GM23338 (cell line): ENCODE measurements around the gene IRF2. TPM values are rescaled to one million over a fixed set of nuclear protein-coding genes. Genes with fewer than 3 reads are reported as not detected.

Experiments
- ATAC-seq: fragments of 200-7000 bp; cut with Tn5 transposase; 3 replicates; pipeline ENCODE4 v1.9.1; 2020
- DNase-seq: peaks from one replicate; pipeline ENCODE4 v3.0.0-alpha.2; 2015; ENCODE audit warnings: low spot score
- H2AFZ ChIP-seq: fragments of 200-600 bp; sonication (generic); 2 replicates; pipeline ENCODE4 v1.8.0; 2016; ENCODE audit warnings: antibody characterized with exemption, mild to moderate bottlenecking, moderate library complexity
- H3F3A ChIP-seq: fragments of 200-600 bp; sonication (generic); replicated peaks from 2 replicates; pipeline ENCODE4 v1.8.0; 2017; ENCODE audit warnings: antibody characterized with exemption, mixed run types, low read depth
- H3K27ac ChIP-seq: fragments of 200-600 bp; sonication (generic); 2 replicates; pipeline ENCODE4 v1.6.1; 2016; ENCODE audit warnings: low read depth
- H3K27me3 ChIP-seq: fragments of 200-600 bp; sonication (generic); 2 replicates; pipeline ENCODE4 v1.8.0; 2016; ENCODE audit warnings: mild to moderate bottlenecking, mixed run types, moderate library complexity; ENCODE audit not compliant: insufficient read depth
- H3K36me3 ChIP-seq: fragments of 200-600 bp; sonication (generic); 2 replicates; pipeline ENCODE4 v1.8.0; 2016; ENCODE audit warnings: mild to moderate bottlenecking; ENCODE audit not compliant: insufficient read depth
- H3K4me1 ChIP-seq: fragments of 200-600 bp; sonication (generic); 2 replicates; pipeline ENCODE4 v1.8.0; 2016; ENCODE audit warnings: mild to moderate bottlenecking, moderate library complexity; ENCODE audit not compliant: insufficient read depth
- H3K4me2 ChIP-seq: fragments of 200-600 bp; sonication (generic); 2 replicates; pipeline ENCODE4 v1.7.1; 2017; ENCODE audit warnings: mixed run types
- H3K4me3 ChIP-seq: fragments of 200-600 bp; sonication (generic); 2 replicates; pipeline ENCODE4 v1.6.1; 2016; ENCODE audit warnings: mixed run types
- H3K79me2 ChIP-seq: fragments of 200-600 bp; sonication (generic); replicated peaks from 2 replicates; pipeline ENCODE4 v1.8.0; 2017; ENCODE audit warnings: mild to moderate bottlenecking; ENCODE audit not compliant: insufficient read depth
- H3K9me2 ChIP-seq: fragments of 200-600 bp; sonication (generic); 2 replicates; pipeline ENCODE4 v1.8.0; 2017; ENCODE audit not compliant: insufficient read depth
- H4K20me1 ChIP-seq: fragments of 200-600 bp; sonication (generic); replicated peaks from 2 replicates; pipeline ENCODE4 v1.8.0; 2017; ENCODE audit warnings: mild to moderate bottlenecking; ENCODE audit not compliant: insufficient read depth
- H3K27ac Mint-ChIP-seq: 2 replicates; pipeline ENCODE4 v1.8.0; 2020; ENCODE audit warnings: inconsistent platforms, mild to moderate bottlenecking, moderate library complexity, mixed read lengths
- H3K27me3 Mint-ChIP-seq: 3 replicates; pipeline ENCODE4 v1.8.0; 2022; ENCODE audit warnings: low read depth, mild to moderate bottlenecking, moderate library complexity, mixed read lengths, inconsistent platforms; ENCODE audit not compliant: insufficient read depth, poor library complexity
- H3K36me3 Mint-ChIP-seq: 3 replicates; pipeline ENCODE4 v1.8.0; 2021; ENCODE audit warnings: low read depth, mild to moderate bottlenecking, inconsistent platforms, moderate library complexity, mixed read lengths
- H3K4me1 Mint-ChIP-seq: 3 replicates; pipeline ENCODE4 v1.8.0; 2020; ENCODE audit warnings: mild to moderate bottlenecking, inconsistent platforms, mixed read lengths
- H3K4me3 Mint-ChIP-seq: 3 replicates; pipeline ENCODE4 v1.8.0; 2021; ENCODE audit warnings: moderate library complexity, mild to moderate bottlenecking, inconsistent platforms, mixed read lengths
- H3K9me3 Mint-ChIP-seq: 3 replicates; pipeline ENCODE4 v1.8.0; 2020; ENCODE audit warnings: moderate library complexity, mild to moderate bottlenecking, inconsistent platforms, mixed read lengths
- EZH2phosphoT487 ChIP-seq: fragments of 200-600 bp; sonication (generic); IDR thresholded peaks from one replicate; pipeline ENCODE4 v1.8.1; 2018; ENCODE audit warnings: antibody characterized with exemption; ENCODE audit not compliant: unreplicated experiment
- POLR2AphosphoS5 ChIP-seq: IDR thresholded peaks from 2 replicates; pipeline ENCODE4 v1.6.1; 2016; ENCODE audit warnings: antibody characterized with exemption, low read depth
- STAT1 ChIP-seq: IDR thresholded peaks from one replicate; pipeline ENCODE4 v1.6.1; 2016; ENCODE audit warnings: antibody characterized with exemption; ENCODE audit not compliant: unreplicated experiment
- ZNF114 ChIP-seq: fragments of 250-450 bp; sonication (Bioruptor Pico); IDR thresholded peaks from 2 replicates; pipeline ENCODE4 v1.5.0; 2020; ENCODE audit warnings: mild to moderate bottlenecking, moderate library complexity
- ZNF331 ChIP-seq: fragments of 250-450 bp; sonication (Bioruptor Pico); IDR thresholded peaks from 2 replicates; pipeline ENCODE4 v1.5.0; 2020; ENCODE audit warnings: low read depth, mild to moderate bottlenecking, moderate library complexity
- polyA plus RNA-seq: library from polyadenylated mRNA; unstranded; fragments of >200 nt; fragmentation: Nextera tagmentation; extraction: Ambion mirVana; gene quantifications from 2 replicates; pipeline ENCODE4 v1.2.1, GENCODE V29; 2016
- total RNA-seq: library from RNA; depleted of rRNA; stranded (reverse); fragments of >200 nt; shearing (Covaris generic); gene quantifications from 2 replicates; pipeline ENCODE4 v1.2.3, GENCODE V29; 2014
- TF ChIP-seq, protein P1 (sequence below): fragments of 250-450 bp; sonication (Bioruptor Pico); IDR thresholded peaks from 2 replicates; pipeline ENCODE4 v1.5.0; 2020; ENCODE audit warnings: mild to moderate bottlenecking, moderate library complexity
- TF ChIP-seq, protein P2 (sequence below), 2 experiments: fragments of 200-600 bp in 1 of 2; sonication (generic) in 1 of 2; conservative IDR thresholded peaks; 2 replicates each; pipeline versions ENCODE4 v1.5.1 to v1.6.1; 2016 to 2017; ENCODE audit warnings: antibody characterized with exemption in 2 of 2, low read depth in 2 of 2, mild to moderate bottlenecking in 2 of 2, moderate library complexity in 1 of 2

The IRF2 gene
- total and polyA plus RNA-seq, 2 experiments from 2014 or later, result 14.7 to 15.0 TPM

DNA sequence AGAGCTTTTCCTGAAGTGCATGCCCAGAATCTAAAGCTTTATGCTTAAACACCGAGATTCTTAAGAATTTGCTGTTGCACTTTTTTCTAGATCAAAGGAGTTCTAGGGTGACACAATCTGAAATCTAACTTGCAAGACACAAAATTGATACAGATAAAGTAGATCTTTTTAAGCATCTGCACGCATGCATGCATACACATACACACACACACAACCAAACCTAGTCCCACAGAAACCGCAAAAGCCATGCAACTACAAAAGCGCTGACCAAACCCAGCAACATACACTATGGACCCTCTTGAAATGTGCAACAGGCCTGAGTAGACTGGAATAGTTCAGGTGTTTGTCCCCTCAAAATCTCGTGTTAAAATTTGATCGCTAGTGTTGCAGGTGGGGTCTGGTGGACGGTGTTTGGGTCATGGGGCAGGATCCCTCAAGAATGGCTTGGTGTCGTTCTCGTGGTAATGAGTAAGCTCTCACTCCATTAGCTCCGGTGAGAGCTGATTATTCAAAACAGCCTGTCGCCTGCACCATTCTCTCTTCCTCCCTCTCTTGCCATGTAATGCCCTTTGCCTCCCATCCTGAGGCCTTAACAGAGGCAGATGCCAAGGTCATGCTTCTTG lies 52.7 kb downstream of the IRF2 start (continued):
- TF ChIP-seq, protein P1, sequence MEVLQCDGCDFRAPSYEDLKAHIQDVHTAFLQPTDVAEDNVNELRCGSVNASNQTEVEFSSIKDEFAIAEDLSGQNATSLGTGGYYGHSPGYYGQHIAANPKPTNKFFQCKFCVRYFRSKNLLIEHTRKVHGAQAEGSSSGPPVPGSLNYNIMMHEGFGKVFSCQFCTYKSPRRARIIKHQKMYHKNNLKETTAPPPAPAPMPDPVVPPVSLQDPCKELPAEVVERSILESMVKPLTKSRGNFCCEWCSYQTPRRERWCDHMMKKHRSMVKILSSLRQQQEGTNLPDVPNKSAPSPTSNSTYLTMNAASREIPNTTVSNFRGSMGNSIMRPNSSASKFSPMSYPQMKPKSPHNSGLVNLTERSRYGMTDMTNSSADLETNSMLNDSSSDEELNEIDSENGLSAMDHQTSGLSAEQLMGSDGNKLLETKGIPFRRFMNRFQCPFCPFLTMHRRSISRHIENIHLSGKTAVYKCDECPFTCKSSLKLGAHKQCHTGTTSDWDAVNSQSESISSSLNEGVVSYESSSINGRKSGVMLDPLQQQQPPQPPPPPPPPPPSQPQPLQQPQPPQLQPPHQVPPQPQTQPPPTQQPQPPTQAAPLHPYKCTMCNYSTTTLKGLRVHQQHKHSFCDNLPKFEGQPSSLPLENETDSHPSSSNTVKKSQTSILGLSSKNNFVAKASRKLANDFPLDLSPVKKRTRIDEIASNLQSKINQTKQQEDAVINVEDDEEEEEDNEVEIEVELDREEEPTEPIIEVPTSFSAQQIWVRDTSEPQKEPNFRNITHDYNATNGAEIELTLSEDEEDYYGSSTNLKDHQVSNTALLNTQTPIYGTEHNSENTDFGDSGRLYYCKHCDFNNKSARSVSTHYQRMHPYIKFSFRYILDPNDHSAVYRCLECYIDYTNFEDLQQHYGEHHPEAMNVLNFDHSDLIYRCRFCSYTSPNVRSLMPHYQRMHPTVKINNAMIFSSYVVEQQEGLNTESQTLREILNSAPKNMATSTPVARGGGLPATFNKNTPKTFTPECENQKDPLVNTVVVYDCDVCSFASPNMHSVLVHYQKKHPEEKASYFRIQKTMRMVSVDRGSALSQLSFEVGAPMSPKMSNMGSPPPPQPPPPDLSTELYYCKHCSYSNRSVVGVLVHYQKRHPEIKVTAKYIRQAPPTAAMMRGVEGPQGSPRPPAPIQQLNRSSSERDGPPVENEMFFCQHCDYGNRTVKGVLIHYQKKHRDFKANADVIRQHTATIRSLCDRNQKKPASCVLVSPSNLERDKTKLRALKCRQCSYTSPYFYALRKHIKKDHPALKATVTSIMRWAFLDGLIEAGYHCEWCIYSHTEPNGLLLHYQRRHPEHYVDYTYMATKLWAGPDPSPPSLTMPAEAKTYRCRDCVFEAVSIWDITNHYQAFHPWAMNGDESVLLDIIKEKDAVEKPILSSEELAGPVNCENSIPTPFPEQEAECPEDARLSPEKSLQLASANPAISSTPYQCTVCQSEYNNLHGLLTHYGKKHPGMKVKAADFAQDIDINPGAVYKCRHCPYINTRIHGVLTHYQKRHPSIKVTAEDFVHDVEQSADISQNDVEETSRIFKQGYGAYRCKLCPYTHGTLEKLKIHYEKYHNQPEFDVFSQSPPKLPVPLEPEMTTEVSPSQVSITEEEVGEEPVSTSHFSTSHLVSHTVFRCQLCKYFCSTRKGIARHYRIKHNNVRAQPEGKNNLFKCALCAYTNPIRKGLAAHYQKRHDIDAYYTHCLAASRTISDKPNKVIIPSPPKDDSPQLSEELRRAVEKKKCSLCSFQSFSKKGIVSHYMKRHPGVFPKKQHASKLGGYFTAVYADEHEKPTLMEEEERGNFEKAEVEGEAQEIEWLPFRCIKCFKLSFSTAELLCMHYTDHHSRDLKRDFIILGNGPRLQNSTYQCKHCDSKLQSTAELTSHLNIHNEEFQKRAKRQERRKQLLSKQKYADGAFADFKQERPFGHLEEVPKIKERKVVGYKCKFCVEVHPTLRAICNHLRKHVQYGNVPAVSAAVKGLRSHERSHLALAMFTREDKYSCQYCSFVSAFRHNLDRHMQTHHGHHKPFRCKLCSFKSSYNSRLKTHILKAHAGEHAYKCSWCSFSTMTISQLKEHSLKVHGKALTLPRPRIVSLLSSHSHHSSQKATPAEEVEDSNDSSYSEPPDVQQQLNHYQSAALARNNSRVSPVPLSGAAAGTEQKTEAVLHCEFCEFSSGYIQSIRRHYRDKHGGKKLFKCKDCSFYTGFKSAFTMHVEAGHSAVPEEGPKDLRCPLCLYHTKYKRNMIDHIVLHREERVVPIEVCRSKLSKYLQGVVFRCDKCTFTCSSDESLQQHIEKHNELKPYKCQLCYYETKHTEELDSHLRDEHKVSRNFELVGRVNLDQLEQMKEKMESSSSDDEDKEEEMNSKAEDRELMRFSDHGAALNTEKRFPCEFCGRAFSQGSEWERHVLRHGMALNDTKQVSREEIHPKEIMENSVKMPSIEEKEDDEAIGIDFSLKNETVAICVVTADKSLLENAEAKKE, result no peak
- TF ChIP-seq ZNF331, result no peak
- TF ChIP-seq EZH2phosphoT487, result no peak

DNA sequence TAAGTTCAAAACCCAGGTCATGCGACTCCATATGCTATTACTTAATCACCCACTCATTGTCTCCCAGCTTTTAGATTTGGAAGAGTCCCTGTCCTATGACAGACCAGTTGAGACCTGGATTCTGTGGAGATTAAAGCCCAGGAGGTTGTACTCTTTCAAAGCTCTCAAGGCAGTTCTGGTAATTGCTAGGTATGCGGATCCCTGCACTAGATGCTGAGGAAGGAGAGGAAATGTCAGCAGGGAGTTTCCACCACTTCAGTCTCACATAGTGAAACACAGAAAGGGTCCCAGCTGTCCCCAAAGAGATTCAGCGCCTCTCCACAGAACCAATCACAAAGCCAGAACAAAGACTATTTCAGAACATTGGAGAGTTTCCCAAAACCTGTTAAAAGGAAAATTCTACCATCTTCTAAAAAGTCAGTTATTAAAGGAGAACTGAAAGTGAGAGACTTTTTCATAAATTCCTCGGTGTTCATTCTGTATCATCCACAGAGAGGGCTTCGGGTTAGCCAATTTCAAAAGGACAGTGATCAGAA lies 53.4 kb downstream of the IRF2 start:
- Histone ChIP-seq H3K4me1 (peaks cover 3% of the 10 kb centered on the region; the same call in 1 of the 2 replicates), H4K20me1 (peaks cover 6% of the 10 kb centered on the region; the same call in 1 of the 2 replicates), H3K27ac (no peak overlapping the region), H3K4me2 (no peak overlapping the region), H3K9me2 (no peaks in the 10 kb centered on the region), H2AFZ (no peak overlapping the region), H3F3A (no peaks in the 10 kb centered on the region), H3K36me3 (peaks cover 41% of the 10 kb centered on the region), H3K79me2 (peaks cover 25% of the 10 kb centered on the region), H3K27me3 (no peaks in the 10 kb centered on the region), H3K4me3 (no peak overlapping the region)
- DNase-seq, result peak; percentile 14
- Mint-ChIP-seq H3K27me3 (peaks cover 1% of the 10 kb centered on the region), H3K4me1 (peaks cover 14% of the 10 kb centered on the region), H3K4me3 (no peak overlapping the region), H3K27ac (peak overlapping the region; percentile 10; the same call in 1 of the 2 replicates), H3K36me3 (peaks cover 54% of the 10 kb centered on the region), H3K9me3 (peaks cover 10% of the 10 kb centered on the region)
- ATAC-seq, result peak; percentile 78
- TF ChIP-seq, protein P1, result no peak
- TF ChIP-seq, protein P2, sequence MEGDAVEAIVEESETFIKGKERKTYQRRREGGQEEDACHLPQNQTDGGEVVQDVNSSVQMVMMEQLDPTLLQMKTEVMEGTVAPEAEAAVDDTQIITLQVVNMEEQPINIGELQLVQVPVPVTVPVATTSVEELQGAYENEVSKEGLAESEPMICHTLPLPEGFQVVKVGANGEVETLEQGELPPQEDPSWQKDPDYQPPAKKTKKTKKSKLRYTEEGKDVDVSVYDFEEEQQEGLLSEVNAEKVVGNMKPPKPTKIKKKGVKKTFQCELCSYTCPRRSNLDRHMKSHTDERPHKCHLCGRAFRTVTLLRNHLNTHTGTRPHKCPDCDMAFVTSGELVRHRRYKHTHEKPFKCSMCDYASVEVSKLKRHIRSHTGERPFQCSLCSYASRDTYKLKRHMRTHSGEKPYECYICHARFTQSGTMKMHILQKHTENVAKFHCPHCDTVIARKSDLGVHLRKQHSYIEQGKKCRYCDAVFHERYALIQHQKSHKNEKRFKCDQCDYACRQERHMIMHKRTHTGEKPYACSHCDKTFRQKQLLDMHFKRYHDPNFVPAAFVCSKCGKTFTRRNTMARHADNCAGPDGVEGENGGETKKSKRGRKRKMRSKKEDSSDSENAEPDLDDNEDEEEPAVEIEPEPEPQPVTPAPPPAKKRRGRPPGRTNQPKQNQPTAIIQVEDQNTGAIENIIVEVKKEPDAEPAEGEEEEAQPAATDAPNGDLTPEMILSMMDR (conservative IDR thresholded peaks at IDR 0.05; ENCODE audit: low read depth in 2 of 2), result no peak
- TF ChIP-seq ZNF114 (CRISPR knock-in tag), result no peak
- TF ChIP-seq STAT1, result no peak
- no peak for TF ChIP-seq POLR2AphosphoS5
